H9 (cell line): ENCODE data around the gene RDH11. TPM values are rescaled to one million over a fixed set of nuclear protein-coding genes. Genes with fewer than 3 reads are reported as not detected.

ENCODE experiments used
- DNase-seq: peaks from one replicate; pipeline ENCODE4 v3.0.0-alpha.2; 2017
- H2AFZ ChIP-seq: one replicate; pipeline ENCODE4 v1.6.1; 2013; ENCODE audit warnings: mild to moderate bottlenecking, low read length, control low read depth, moderate library complexity
- H2AK5ac ChIP-seq: 2 replicates; pipeline ENCODE4 v1.6.1; 2013; ENCODE audit warnings: low read length, control low read depth, mixed read lengths; ENCODE audit not compliant: insufficient read length
- H2BK120ac ChIP-seq: one replicate; pipeline ENCODE4 v1.6.1; 2013; ENCODE audit warnings: low read depth, mild to moderate bottlenecking, low read length, control low read depth, inconsistent platforms; ENCODE audit not compliant: poor library complexity, severe bottlenecking
- H2BK12ac ChIP-seq: 2 replicates; pipeline ENCODE4 v1.6.1; 2013; ENCODE audit warnings: low read length, control low read depth, mixed read lengths, low read depth; ENCODE audit not compliant: insufficient read length
- H2BK15ac ChIP-seq: 2 replicates; pipeline ENCODE4 v1.6.1; 2013; ENCODE audit warnings: low read depth, low read length, control low read depth
- H2BK20ac ChIP-seq: one replicate; pipeline ENCODE4 v1.6.1; 2013; ENCODE audit warnings: low read depth, mild to moderate bottlenecking, low read length, control low read depth, inconsistent platforms; ENCODE audit not compliant: poor library complexity, severe bottlenecking
- H2BK5ac ChIP-seq: 2 replicates; pipeline ENCODE4 v1.6.1; 2013; ENCODE audit warnings: low read length, control low read depth, mixed read lengths; ENCODE audit not compliant: insufficient read length
- H3K14ac ChIP-seq: 2 replicates; pipeline ENCODE4 v1.6.1; 2013; ENCODE audit warnings: low read length, control low read depth; ENCODE audit not compliant: insufficient read depth
- H3K18ac ChIP-seq: 2 replicates; pipeline ENCODE4 v1.6.1; 2013; ENCODE audit warnings: low read depth, mild to moderate bottlenecking, mixed read lengths, low read length, control low read depth; ENCODE audit not compliant: insufficient read length
- H3K23ac ChIP-seq: 2 replicates; pipeline ENCODE4 v1.6.1; 2013; ENCODE audit warnings: low read length, control low read depth, mixed read lengths, low read depth; ENCODE audit not compliant: insufficient read length
- H3K23me2 ChIP-seq: 2 replicates; pipeline ENCODE4 v1.6.1; 2013; ENCODE audit warnings: low read depth, mild to moderate bottlenecking, mixed read lengths, low read length, control low read depth; ENCODE audit not compliant: insufficient read length, poor library complexity, severe bottlenecking
- H3K27ac ChIP-seq: 2 replicates; pipeline ENCODE4 v1.5.1; 2013; ENCODE audit warnings: low read length, control low read depth, mixed read lengths, low read depth; ENCODE audit not compliant: insufficient read length
- H3K27me3 ChIP-seq: 2 replicates; pipeline ENCODE4 v1.6.1; 2013; ENCODE audit warnings: low read length, control low read depth, inconsistent platforms; ENCODE audit not compliant: insufficient read depth
- H3K4ac ChIP-seq: 2 replicates; pipeline ENCODE4 v1.6.1; 2013; ENCODE audit warnings: low read depth, mild to moderate bottlenecking, control low read depth, inconsistent platforms, low read length, moderate library complexity
- H3K4me1 ChIP-seq: 2 replicates; pipeline ENCODE4 v1.6.1; 2013; ENCODE audit warnings: low read length, control low read depth, inconsistent platforms; ENCODE audit not compliant: insufficient read depth
- H3K4me2 ChIP-seq: 2 replicates; pipeline ENCODE4 v1.6.1; 2013; ENCODE audit warnings: low read length, control low read depth, mixed read lengths; ENCODE audit not compliant: insufficient read length, insufficient read depth
- H3K56ac ChIP-seq: 2 replicates; pipeline ENCODE4 v1.6.1; 2013; ENCODE audit warnings: low read depth, mild to moderate bottlenecking, mixed read lengths, low read length, control low read depth; ENCODE audit not compliant: insufficient read length
- H3K79me1 ChIP-seq: 2 replicates; pipeline ENCODE4 v1.6.1; 2013; ENCODE audit warnings: low read depth, mild to moderate bottlenecking, moderate library complexity, low read length, control low read depth, inconsistent platforms; ENCODE audit not compliant: insufficient read depth, poor library complexity, severe bottlenecking
- H3K79me2 ChIP-seq: 2 replicates; pipeline ENCODE4 v1.6.1; 2013; ENCODE audit warnings: low read length, control low read depth, inconsistent platforms; ENCODE audit not compliant: insufficient read depth
- H3K9ac ChIP-seq: 2 replicates; pipeline ENCODE4 v1.6.1; 2013; ENCODE audit warnings: low read length, control low read depth, mixed read lengths; ENCODE audit not compliant: insufficient read length; ENCODE audit errors: extremely low read depth
- H3K9me3 ChIP-seq: one replicate; pipeline ENCODE4 v1.6.1; 2013; ENCODE audit warnings: low read depth, low read length, inconsistent platforms; ENCODE audit not compliant: control insufficient read depth
- H3T11ph ChIP-seq: one replicate; pipeline ENCODE4 v1.6.1; 2013; ENCODE audit warnings: mild to moderate bottlenecking, low read length, control low read depth, inconsistent platforms
- H4K20me1 ChIP-seq: one replicate; pipeline ENCODE4 v1.6.1; 2013; ENCODE audit not compliant: control insufficient read depth, insufficient read length, insufficient read depth
- H4K5ac ChIP-seq: 2 replicates; pipeline ENCODE4 v1.6.1; 2013; ENCODE audit warnings: low read depth, mild to moderate bottlenecking, mixed read lengths, low read length, control low read depth; ENCODE audit not compliant: insufficient read length
- H4K8ac ChIP-seq: replicated peaks from 2 replicates; pipeline ENCODE4 v1.6.1; 2013; ENCODE audit warnings: low read length, control low read depth, mixed read lengths, low read depth; ENCODE audit not compliant: insufficient read length
- H4K91ac ChIP-seq: 2 replicates; pipeline ENCODE4 v1.6.1; 2013; ENCODE audit warnings: low read depth, mild to moderate bottlenecking, moderate library complexity, mixed read lengths, low read length, control low read depth; ENCODE audit not compliant: insufficient read length
- H3K27ac Mint-ChIP-seq, 3 experiments: 2 replicates in 2 of 3; 3 replicates in 1 of 3; pipeline ENCODE4 v1.8.0; 2020 to 2021; ENCODE audit warnings: mixed read lengths in 3 of 3, mild to moderate bottlenecking in 1 of 3, moderate library complexity in 1 of 3
- H3K27me3 Mint-ChIP-seq: 2 replicates; pipeline ENCODE4 v1.8.0; 2021; ENCODE audit warnings: low read depth, mild to moderate bottlenecking, moderate library complexity, mixed read lengths
- H3K36me3 Mint-ChIP-seq, 3 experiments: 2 replicates in 2 of 3; 3 replicates in 1 of 3; pipeline ENCODE4 v1.8.0; 2020 to 2021; ENCODE audit warnings: low read depth in 3 of 3, mixed read lengths in 3 of 3; ENCODE audit not compliant: insufficient read depth in 1 of 3
- H3K4me1 Mint-ChIP-seq, 2 experiments: 2 replicates each; pipeline ENCODE4 v1.8.0; 2020; ENCODE audit warnings: mixed read lengths in 2 of 2
- H3K4me3 Mint-ChIP-seq, 2 experiments: 2 replicates in 1 of 2; 3 replicates in 1 of 2; pipeline ENCODE4 v1.8.0; 2020 to 2021; ENCODE audit warnings: mild to moderate bottlenecking in 2 of 2, mixed read lengths in 2 of 2, moderate library complexity in 1 of 2
- H3K9me3 Mint-ChIP-seq, 2 experiments: 2 replicates in 1 of 2; 3 replicates in 1 of 2; pipeline ENCODE4 v1.8.0; 2020; ENCODE audit warnings: mild to moderate bottlenecking in 2 of 2, mixed read lengths in 2 of 2, moderate library complexity in 1 of 2
- CTCF ChIP-seq: fragments of 200-600 bp; sonication (generic); conservative IDR thresholded peaks from 3 replicates; pipeline ENCODE4 v1.8.0; 2021; ENCODE audit warnings: antibody characterized with exemption, mild to moderate bottlenecking
- WGBS: extraction: QIAGEN DNeasy Blood & Tissue Kit; methylation state at CpG from one replicate; pipeline ENCODE4 v1.1.7; 2013; ENCODE audit warnings: missing lambda C conversion rate, low lambda C conversion rate, mixed read lengths; ENCODE audit not compliant: insufficient read length; ENCODE audit errors: extremely low coverage; 5-methylcytosine and 5-hydroxymethylcytosine counted together
- total RNA-seq: library from RNA; stranded (reverse); gene quantifications from 2 replicates; pipeline ENCODE4 v1.2.1, GENCODE V29; 2021

Gene RDH11
- total RNA-seq, 1 experiment from 2014 or later, result 83.4 TPM

GRCh38 chr14:67729072-67729885 is 33.7 kb upstream of the RDH11 start:
- peaks cover 17 to 19% of the 10 kb centered on the region in 2 experiments for H3K4me1 Mint-ChIP-seq
- no peak overlapping the region for H2BK12ac ChIP-seq
- peak overlapping the region; percentile 5 for H3K18ac ChIP-seq
- 0 out of 2 replicates have a peak overlapping the region, but pooled peaks have one; percentile 14 for H3K14ac ChIP-seq
- H3T11ph ChIP-seq, result no peak overlapping the region
- no peak overlapping the region for H2BK5ac ChIP-seq
- DNase-seq, result peak; percentile 88
- H4K20me1 ChIP-seq, result no peaks in the 10 kb centered on the region
- no peak overlapping the region for H2BK120ac ChIP-seq
- H3K4me1 ChIP-seq, result no peaks in the 10 kb centered on the region
- no peak overlapping the region for H4K8ac ChIP-seq
- no peaks in the 10 kb centered on the region for H3K9me3 ChIP-seq
- H3K9ac ChIP-seq, result no peak overlapping the region
- TF ChIP-seq CTCF, result no peak
- H4K91ac ChIP-seq, result no peak overlapping the region
- no CpG with 5 or more reads among the region's 21 CpGs for WGBS
- no peak overlapping the region for H2AK5ac ChIP-seq
- H2AFZ ChIP-seq, result peak overlapping the region; percentile 5
- H3K9me3 Mint-ChIP-seq, result no peaks in the 10 kb centered on the region
- peak overlapping the region; percentile 18 to 51; a peak in 4 of 5 replicates for H3K4me3 Mint-ChIP-seq
- no peak overlapping the region for H3K56ac ChIP-seq
- no peaks in the 10 kb centered on the region for H3K36me3 Mint-ChIP-seq
- H3K23ac ChIP-seq, result no peak overlapping the region
- H3K4me2 ChIP-seq, result peak overlapping the region; percentile 5
- no peak overlapping the region for H2BK20ac ChIP-seq
- H3K27ac Mint-ChIP-seq, result peak overlapping the region in 2 of 3 experiments; percentile 50 to 83; a peak in 3 of 7 replicates
- H3K4ac ChIP-seq, result no peak overlapping the region
- no peak overlapping the region for H2BK15ac ChIP-seq
- H3K79me1 ChIP-seq, result no peaks in the 10 kb centered on the region
- H3K27ac ChIP-seq, result no peak overlapping the region
- peaks cover 4% of the 10 kb centered on the region; the same call in 1 of the 2 replicates for H3K27me3 Mint-ChIP-seq
- H3K79me2 ChIP-seq, result no peaks in the 10 kb centered on the region
- H4K5ac ChIP-seq, result no peak overlapping the region
- no peaks in the 10 kb centered on the region for H3K27me3 ChIP-seq
- no peaks in the 10 kb centered on the region for H3K23me2 ChIP-seq
